ENCODE results near the gene CATSPERB. TPM values are rescaled to one million over a fixed set of nuclear protein-coding genes. Genes with fewer than 3 reads are reported as not detected.

CATSPERB gene
- total and polyA plus RNA-seq, 2 of the 8 experiments (the other 6 are each of a cell fraction or from before 2014, with no cell fraction given): 0.11 to 0.30 TPM

DNA sequence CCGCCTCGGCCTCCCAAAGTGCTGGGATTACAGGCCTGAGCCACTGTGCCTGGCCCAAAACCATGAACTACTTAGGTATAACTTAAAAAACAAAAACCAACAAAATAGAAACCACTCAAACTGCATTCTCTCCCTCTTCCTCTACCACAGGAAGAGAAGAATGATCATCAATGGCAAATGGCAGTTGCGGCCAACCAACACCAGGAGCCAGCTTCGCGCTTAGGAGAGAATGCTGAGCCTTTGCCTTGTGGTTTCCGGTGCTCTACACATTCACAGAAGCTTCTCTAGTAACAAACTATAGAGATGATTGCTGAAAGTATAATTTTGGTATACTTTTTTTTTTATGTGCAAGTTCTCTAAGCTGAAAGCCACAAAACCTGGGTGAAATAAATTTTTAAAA is 17.1 kb downstream of the CATSPERB start:
- no peak overlapping the region for H2BK120ac ChIP-seq (replicated peaks; ENCODE audit: low read depth, low read length)
- H4K5ac ChIP-seq (ENCODE audit: insufficient read length, low read depth, low read length): no peak overlapping the region
- H3K56ac ChIP-seq (replicated peaks; ENCODE audit: insufficient read length, low read depth, low read length): no peak overlapping the region
- H2BK5ac ChIP-seq (ENCODE audit: low read depth, low read length): no peak overlapping the region
- H3K4me3 ChIP-seq (ENCODE audit: extremely low read depth in 1 of 4, insufficient read depth in 2 of 4, low read depth in 3 of 4, low read length in 4 of 4): no peak overlapping the region
- H3K23me2 ChIP-seq (ENCODE audit: low read depth, low read length): no peaks in the 10 kb centered on the region
- H3K79me2 ChIP-seq (ENCODE audit: control insufficient read depth in 1 of 2, insufficient read depth in 2 of 2, low read length in 2 of 2): no peaks in the 10 kb centered on the region
- H2BK15ac ChIP-seq (ENCODE audit: low read length): no peak overlapping the region
- 63% methylated on average over 6 of the region's 6 CpGs; no CpG with 5 or more reads in 1 of the 2 experiments for WGBS, 2 experiments (ENCODE audit: extremely low coverage in 1 of 2, insufficient coverage in 1 of 2, insufficient read length in 1 of 2, insufficient replicate concordance in 2 of 2, low coverage in 1 of 2, low lambda C conversion rate in 2 of 2, missing lambda C conversion rate in 1 of 2)
- no peaks in the 10 kb centered on the region for H3K36me3 ChIP-seq (ENCODE audit: control insufficient read depth in 2 of 4, insufficient read depth in 4 of 4, low read length in 3 of 4)
- no peaks in the 10 kb centered on the region for H3K4me1 ChIP-seq (replicated peaks in 1 of 4; ENCODE audit: control insufficient read depth in 3 of 4, insufficient read depth in 4 of 4, low read length in 3 of 4)
- POLR2A ChIA-PET (ENCODE audit: partially characterized antibody): no interaction called here
- H2BK20ac ChIP-seq (ENCODE audit: low read length): no peak overlapping the region
- H4K91ac ChIP-seq (replicated peaks; ENCODE audit: insufficient read length, low read length): no peak overlapping the region
- H3K79me1 ChIP-seq (ENCODE audit: low read depth, low read length): no peaks in the 10 kb centered on the region
- CTCF ChIA-PET (ENCODE audit: partially characterized antibody): interaction anchor here (1.1 to 3.5 kb wide), 7 partner anchors 39 to 199 kb away, joined by 3 to 15 read pairs (median 5); no protein-coding TSS in a partner anchor
- TF ChIP-seq RAD21 (IDR thresholded peaks at IDR 0.05 in 1 of 2, conservative IDR thresholded peaks at IDR 0.05 in 1 of 2; ENCODE audit: low read depth in 2 of 2, low read length in 2 of 2) (peak; percentile 81 to 86), BCL11A (IDR thresholded peaks at IDR 0.05; ENCODE audit: low read depth in 2 of 2, low read length in 2 of 2) (no peak), TBP (IDR thresholded peaks at IDR 0.05; ENCODE audit: low read depth, low read length) (no peak)
- TF ChIP-seq, protein P1, sequence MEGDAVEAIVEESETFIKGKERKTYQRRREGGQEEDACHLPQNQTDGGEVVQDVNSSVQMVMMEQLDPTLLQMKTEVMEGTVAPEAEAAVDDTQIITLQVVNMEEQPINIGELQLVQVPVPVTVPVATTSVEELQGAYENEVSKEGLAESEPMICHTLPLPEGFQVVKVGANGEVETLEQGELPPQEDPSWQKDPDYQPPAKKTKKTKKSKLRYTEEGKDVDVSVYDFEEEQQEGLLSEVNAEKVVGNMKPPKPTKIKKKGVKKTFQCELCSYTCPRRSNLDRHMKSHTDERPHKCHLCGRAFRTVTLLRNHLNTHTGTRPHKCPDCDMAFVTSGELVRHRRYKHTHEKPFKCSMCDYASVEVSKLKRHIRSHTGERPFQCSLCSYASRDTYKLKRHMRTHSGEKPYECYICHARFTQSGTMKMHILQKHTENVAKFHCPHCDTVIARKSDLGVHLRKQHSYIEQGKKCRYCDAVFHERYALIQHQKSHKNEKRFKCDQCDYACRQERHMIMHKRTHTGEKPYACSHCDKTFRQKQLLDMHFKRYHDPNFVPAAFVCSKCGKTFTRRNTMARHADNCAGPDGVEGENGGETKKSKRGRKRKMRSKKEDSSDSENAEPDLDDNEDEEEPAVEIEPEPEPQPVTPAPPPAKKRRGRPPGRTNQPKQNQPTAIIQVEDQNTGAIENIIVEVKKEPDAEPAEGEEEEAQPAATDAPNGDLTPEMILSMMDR (IDR thresholded peaks at IDR 0.05; ENCODE audit: control extremely low read depth in 1 of 3, insufficient read depth in 1 of 3, low read depth in 1 of 3, low read length in 3 of 3): peak; percentile 55 to 68 (median 64)
- H4K8ac ChIP-seq (ENCODE audit: extremely low read depth, insufficient read depth, low read length): no peak overlapping the region
- H3K27me3 ChIP-seq (replicated peaks in 1 of 4; ENCODE audit: control insufficient read depth in 3 of 4, extremely low read depth in 1 of 4, insufficient read depth in 3 of 4, low read length in 3 of 4): no peaks in the 10 kb centered on the region
- no peak overlapping the region for H3K4me2 ChIP-seq (ENCODE audit: insufficient read depth in 1 of 2, low read depth in 2 of 2, low read length in 2 of 2)
- H2AK5ac ChIP-seq (ENCODE audit: low read depth, low read length): no peak overlapping the region
- no peak overlapping the region for H3K27ac ChIP-seq (ENCODE audit: low read depth, low read length)
- no peak overlapping the region for H2AFZ ChIP-seq (ENCODE audit: low read length)
- no peak overlapping the region for H3K4ac ChIP-seq (replicated peaks; ENCODE audit: insufficient read length, low read depth, low read length)
- no peaks in the 10 kb centered on the region for H3K9me3 ChIP-seq (ENCODE audit: insufficient read depth in 2 of 2, low read depth in 1 of 2, low read length in 1 of 2)
- H3K23ac ChIP-seq (ENCODE audit: insufficient read length): no peak overlapping the region
- no peak overlapping the region for H3K9ac ChIP-seq (replicated peaks in 1 of 4; ENCODE audit: extremely low read depth in 1 of 4, low read depth in 3 of 4, low read length in 3 of 4)
- DNase-seq (ENCODE audit: low read depth in 1 of 2, low spot score in 2 of 2) (no peak), FAIRE-seq (peak; percentile 58)
- H4K20me1 ChIP-seq (replicated peaks in 1 of 2; ENCODE audit: control insufficient read depth in 1 of 2, insufficient read depth in 2 of 2, low read length in 2 of 2): no peaks in the 10 kb centered on the region
- no peak overlapping the region for H2BK12ac ChIP-seq (ENCODE audit: low read depth, low read length)
- H3K14ac ChIP-seq (ENCODE audit: insufficient read length): no peak overlapping the region
- H3K18ac ChIP-seq (ENCODE audit: extremely low read depth, low read length): no peak overlapping the region

Data from H1 (cell line).